WTC11 (cell line): ENCODE measurements around the gene GRIK2. TPM values are rescaled to one million over a fixed set of nuclear protein-coding genes. Genes with fewer than 3 reads are reported as not detected.

Experiments
- ATAC-seq: fragments of 200-7000 bp; cut with Tn5 transposase; 2 replicates; pipeline ENCODE4 v1.10.0; 2021; ENCODE audit warnings: mild to moderate bottlenecking, moderate library complexity
- CTCF ChIA-PET: fragments of 300-600 bp; sonication (Branson Sonifier 250); formaldehyde crosslinking; loops from one replicate; lab custom pipeline; 2021; ENCODE audit warnings: antibody characterized with exemption; lab: Charles Lee
- POLR2A ChIA-PET: fragments of 350-600 bp; sonication (Branson Sonifier 250); formaldehyde crosslinking; loops from one replicate; lab custom pipeline; 2021; ENCODE audit warnings: antibody characterized with exemption; lab: Charles Lee
- DNase-seq: peaks from one replicate; pipeline ENCODE4 v3.0.0; 2021; ENCODE audit warnings: low spot score
- H3K27ac Mint-ChIP-seq: 2 replicates; pipeline ENCODE4 v1.8.0; 2021; ENCODE audit warnings: mixed read lengths
- H3K27me3 Mint-ChIP-seq: 2 replicates; pipeline ENCODE4 v1.8.0; 2021; ENCODE audit warnings: low read depth, mild to moderate bottlenecking, moderate library complexity, mixed read lengths
- H3K36me3 Mint-ChIP-seq: 2 replicates; pipeline ENCODE4 v1.8.0; 2021; ENCODE audit warnings: mixed read lengths
- H3K4me1 Mint-ChIP-seq: 2 replicates; pipeline ENCODE4 v1.8.0; 2022; ENCODE audit warnings: mixed read lengths
- H3K4me3 Mint-ChIP-seq: 2 replicates; pipeline ENCODE4 v1.8.0; 2021; ENCODE audit warnings: mild to moderate bottlenecking, moderate library complexity, mixed read lengths
- H3K9me3 Mint-ChIP-seq: 2 replicates; pipeline ENCODE4 v1.8.0; 2021; ENCODE audit warnings: mixed read lengths
- ATF2 ChIP-seq: sonication (generic); formaldehyde crosslinking; IDR thresholded peaks from 2 replicates; pipeline ENCODE4 v1.8.1; 2022; ENCODE audit warnings: low read depth, missing genetic modification reagents, borderline replicate concordance
- ATF3 ChIP-seq: sonication (generic); formaldehyde crosslinking; conservative IDR thresholded peaks from 2 replicates; pipeline ENCODE4 v1.8.1; 2022; ENCODE audit warnings: mild to moderate bottlenecking, missing genetic modification reagents
- ELF4 ChIP-seq: sonication (generic); formaldehyde crosslinking; IDR thresholded peaks from 2 replicates; pipeline ENCODE4 v1.8.1; 2022; ENCODE audit warnings: low read depth, mild to moderate bottlenecking, moderate library complexity, missing genetic modification reagents
- FOXK1 ChIP-seq: sonication (generic); formaldehyde crosslinking; IDR thresholded peaks from 2 replicates; pipeline ENCODE4 v1.8.0; 2022; ENCODE audit warnings: mild to moderate bottlenecking, moderate library complexity, missing genetic modification reagents
- GABPB1 ChIP-seq: sonication (generic); formaldehyde crosslinking; IDR thresholded peaks from 2 replicates; pipeline ENCODE4 v1.8.1; 2023; ENCODE audit warnings: mild to moderate bottlenecking, missing genetic modification reagents
- JUN ChIP-seq: sonication (generic); formaldehyde crosslinking; IDR thresholded peaks from 2 replicates; pipeline ENCODE4 v1.8.0; 2023; ENCODE audit warnings: mild to moderate bottlenecking, missing genetic modification reagents
- MYBL2 ChIP-seq: sonication (generic); formaldehyde crosslinking; IDR thresholded peaks from 2 replicates; pipeline ENCODE4 v1.8.1; 2023; ENCODE audit warnings: mild to moderate bottlenecking, moderate library complexity, missing genetic modification reagents
- NFE2L1 ChIP-seq: sonication (generic); formaldehyde crosslinking; IDR thresholded peaks from 2 replicates; pipeline ENCODE4 v1.8.1; 2023; ENCODE audit warnings: missing genetic modification reagents
- NFYB ChIP-seq: sonication (generic); formaldehyde crosslinking; conservative IDR thresholded peaks from 2 replicates; pipeline ENCODE4 v1.8.0; 2022; ENCODE audit warnings: low read depth, missing genetic modification reagents
- PRRX2 ChIP-seq: fragments of 250-450 bp; sonication (Bioruptor Pico); IDR thresholded peaks from 2 replicates; pipeline ENCODE4 v1.8.0; 2021; ENCODE audit warnings: mild to moderate bottlenecking
- SMAD3 ChIP-seq: sonication (generic); formaldehyde crosslinking; IDR thresholded peaks from 2 replicates; pipeline ENCODE4 v1.8.0; 2022; ENCODE audit warnings: missing genetic modification reagents, mild to moderate bottlenecking, borderline replicate concordance
- ZNF121 ChIP-seq: sonication (generic); formaldehyde crosslinking; IDR thresholded peaks from 2 replicates; pipeline ENCODE4 v1.8.0; 2023; ENCODE audit warnings: missing genetic modification reagents
- ZNF219 ChIP-seq: sonication (generic); formaldehyde crosslinking; IDR thresholded peaks from 2 replicates; pipeline ENCODE4 v1.8.0; 2023; ENCODE audit warnings: missing genetic modification reagents, mild to moderate bottlenecking, borderline replicate concordance
- ZNF396 ChIP-seq: fragments of 250-450 bp; sonication (Bioruptor Pico); IDR thresholded peaks from 2 replicates; pipeline ENCODE4 v1.8.0; 2021; ENCODE audit warnings: mild to moderate bottlenecking, moderate library complexity, borderline replicate concordance
- ZNF416 ChIP-seq: fragments of 250-450 bp; sonication (Bioruptor Pico); IDR thresholded peaks from 2 replicates; pipeline ENCODE4 v1.9.0; 2021; ENCODE audit warnings: mild to moderate bottlenecking, inconsistent platforms
- ZNF512 ChIP-seq: sonication (generic); formaldehyde crosslinking; IDR thresholded peaks from 2 replicates; pipeline ENCODE4 v1.8.1; 2022; ENCODE audit warnings: missing genetic modification reagents, borderline replicate concordance
- total RNA-seq: library from RNA; stranded (reverse); gene quantifications from 3 replicates; pipeline ENCODE4 v1.2.3, GENCODE V29; 2021
- TF ChIP-seq, protein P1 (sequence below): fragments of 250-450 bp; sonication (Bioruptor Pico); IDR thresholded peaks from 2 replicates; pipeline ENCODE4 v1.9.0; 2021; ENCODE audit warnings: mild to moderate bottlenecking
- TF ChIP-seq, protein P2 (sequence below): sonication (generic); formaldehyde crosslinking; IDR thresholded peaks from 2 replicates; pipeline ENCODE4 v1.8.1; 2023; ENCODE audit warnings: mild to moderate bottlenecking, missing genetic modification reagents, moderate library complexity
- TF ChIP-seq, protein P3 (sequence below): sonication (generic); formaldehyde crosslinking; IDR thresholded peaks from 2 replicates; pipeline ENCODE4 v1.8.1; 2023; ENCODE audit warnings: mild to moderate bottlenecking, missing genetic modification reagents, borderline replicate concordance
- TF ChIP-seq, protein P4 (sequence below): fragments of 250-450 bp; sonication (Bioruptor Pico); IDR thresholded peaks from 2 replicates; pipeline ENCODE4 v1.8.0; 2021; ENCODE audit warnings: mild to moderate bottlenecking
- TF ChIP-seq, protein P5 (sequence below): sonication (generic); formaldehyde crosslinking; IDR thresholded peaks from 2 replicates; pipeline ENCODE4 v1.8.0; 2022; ENCODE audit warnings: mild to moderate bottlenecking, missing genetic modification reagents

Gene GRIK2
- total RNA-seq, 1 experiment from 2014 or later, result 2.7 TPM

DNA sequence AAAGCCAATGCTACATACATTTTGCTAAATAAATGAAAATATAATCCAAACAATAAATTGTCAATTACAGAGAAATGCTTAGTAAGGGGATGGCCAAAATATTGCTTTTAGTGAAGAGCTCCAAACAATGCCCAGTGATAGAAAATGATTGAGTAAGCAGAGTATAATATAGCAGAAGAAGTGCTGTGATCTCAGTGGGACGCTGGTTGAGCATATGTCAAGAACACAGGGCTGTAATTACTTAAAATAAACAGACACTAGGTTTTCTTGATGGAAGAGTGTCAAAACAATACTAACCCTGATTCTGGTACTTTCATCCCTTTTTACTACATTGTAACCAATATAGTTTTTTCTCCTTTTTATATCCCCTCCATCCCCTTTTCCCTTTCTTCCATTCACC is 150.3 kb downstream of the GRIK2 start:
- TF ChIP-seq, protein P1, sequence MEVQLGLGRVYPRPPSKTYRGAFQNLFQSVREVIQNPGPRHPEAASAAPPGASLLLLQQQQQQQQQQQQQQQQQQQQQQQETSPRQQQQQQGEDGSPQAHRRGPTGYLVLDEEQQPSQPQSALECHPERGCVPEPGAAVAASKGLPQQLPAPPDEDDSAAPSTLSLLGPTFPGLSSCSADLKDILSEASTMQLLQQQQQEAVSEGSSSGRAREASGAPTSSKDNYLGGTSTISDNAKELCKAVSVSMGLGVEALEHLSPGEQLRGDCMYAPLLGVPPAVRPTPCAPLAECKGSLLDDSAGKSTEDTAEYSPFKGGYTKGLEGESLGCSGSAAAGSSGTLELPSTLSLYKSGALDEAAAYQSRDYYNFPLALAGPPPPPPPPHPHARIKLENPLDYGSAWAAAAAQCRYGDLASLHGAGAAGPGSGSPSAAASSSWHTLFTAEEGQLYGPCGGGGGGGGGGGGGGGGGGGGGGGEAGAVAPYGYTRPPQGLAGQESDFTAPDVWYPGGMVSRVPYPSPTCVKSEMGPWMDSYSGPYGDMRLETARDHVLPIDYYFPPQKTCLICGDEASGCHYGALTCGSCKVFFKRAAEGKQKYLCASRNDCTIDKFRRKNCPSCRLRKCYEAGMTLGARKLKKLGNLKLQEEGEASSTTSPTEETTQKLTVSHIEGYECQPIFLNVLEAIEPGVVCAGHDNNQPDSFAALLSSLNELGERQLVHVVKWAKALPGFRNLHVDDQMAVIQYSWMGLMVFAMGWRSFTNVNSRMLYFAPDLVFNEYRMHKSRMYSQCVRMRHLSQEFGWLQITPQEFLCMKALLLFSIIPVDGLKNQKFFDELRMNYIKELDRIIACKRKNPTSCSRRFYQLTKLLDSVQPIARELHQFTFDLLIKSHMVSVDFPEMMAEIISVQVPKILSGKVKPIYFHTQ (CRISPR knock-in tag), result no peak
- TF ChIP-seq ZNF416 (CRISPR knock-in tag) (no peak), GABPB1 (CRISPR knock-in tag) (no peak), JUN (CRISPR knock-in tag) (no peak), ATF3 (CRISPR knock-in tag) (no peak), ZNF219 (CRISPR knock-in tag) (no peak), PRRX2 (no peak), MYBL2 (no peak), FOXK1 (CRISPR knock-in tag) (no peak), ZNF121 (no peak), NFE2L1 (CRISPR knock-in tag) (no peak)
- TF ChIP-seq, protein P2, sequence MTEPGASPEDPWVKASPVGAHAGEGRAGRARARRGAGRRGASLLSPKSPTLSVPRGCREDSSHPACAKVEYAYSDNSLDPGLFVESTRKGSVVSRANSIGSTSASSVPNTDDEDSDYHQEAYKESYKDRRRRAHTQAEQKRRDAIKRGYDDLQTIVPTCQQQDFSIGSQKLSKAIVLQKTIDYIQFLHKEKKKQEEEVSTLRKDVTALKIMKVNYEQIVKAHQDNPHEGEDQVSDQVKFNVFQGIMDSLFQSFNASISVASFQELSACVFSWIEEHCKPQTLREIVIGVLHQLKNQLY (CRISPR knock-in tag), result no peak
- TF ChIP-seq, protein P3, sequence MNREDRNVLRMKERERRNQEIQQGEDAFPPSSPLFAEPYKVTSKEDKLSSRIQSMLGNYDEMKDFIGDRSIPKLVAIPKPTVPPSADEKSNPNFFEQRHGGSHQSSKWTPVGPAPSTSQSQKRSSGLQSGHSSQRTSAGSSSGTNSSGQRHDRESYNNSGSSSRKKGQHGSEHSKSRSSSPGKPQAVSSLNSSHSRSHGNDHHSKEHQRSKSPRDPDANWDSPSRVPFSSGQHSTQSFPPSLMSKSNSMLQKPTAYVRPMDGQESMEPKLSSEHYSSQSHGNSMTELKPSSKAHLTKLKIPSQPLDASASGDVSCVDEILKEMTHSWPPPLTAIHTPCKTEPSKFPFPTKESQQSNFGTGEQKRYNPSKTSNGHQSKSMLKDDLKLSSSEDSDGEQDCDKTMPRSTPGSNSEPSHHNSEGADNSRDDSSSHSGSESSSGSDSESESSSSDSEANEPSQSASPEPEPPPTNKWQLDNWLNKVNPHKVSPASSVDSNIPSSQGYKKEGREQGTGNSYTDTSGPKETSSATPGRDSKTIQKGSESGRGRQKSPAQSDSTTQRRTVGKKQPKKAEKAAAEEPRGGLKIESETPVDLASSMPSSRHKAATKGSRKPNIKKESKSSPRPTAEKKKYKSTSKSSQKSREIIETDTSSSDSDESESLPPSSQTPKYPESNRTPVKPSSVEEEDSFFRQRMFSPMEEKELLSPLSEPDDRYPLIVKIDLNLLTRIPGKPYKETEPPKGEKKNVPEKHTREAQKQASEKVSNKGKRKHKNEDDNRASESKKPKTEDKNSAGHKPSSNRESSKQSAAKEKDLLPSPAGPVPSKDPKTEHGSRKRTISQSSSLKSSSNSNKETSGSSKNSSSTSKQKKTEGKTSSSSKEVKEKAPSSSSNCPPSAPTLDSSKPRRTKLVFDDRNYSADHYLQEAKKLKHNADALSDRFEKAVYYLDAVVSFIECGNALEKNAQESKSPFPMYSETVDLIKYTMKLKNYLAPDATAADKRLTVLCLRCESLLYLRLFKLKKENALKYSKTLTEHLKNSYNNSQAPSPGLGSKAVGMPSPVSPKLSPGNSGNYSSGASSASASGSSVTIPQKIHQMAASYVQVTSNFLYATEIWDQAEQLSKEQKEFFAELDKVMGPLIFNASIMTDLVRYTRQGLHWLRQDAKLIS (CRISPR knock-in tag), result no peak
- ATAC-seq (no peak), DNase-seq (no peak)
- Mint-ChIP-seq H3K27me3 (no peaks in the 10 kb centered on the region), H3K36me3 (no peaks in the 10 kb centered on the region), H3K4me1 (peaks cover 4% of the 10 kb centered on the region), H3K4me3 (no peak overlapping the region), H3K9me3 (peaks cover 5% of the 10 kb centered on the region), H3K27ac (no peak overlapping the region)
- POLR2A ChIA-PET, result no interaction called here
- CTCF ChIA-PET, result no interaction called here

DNA sequence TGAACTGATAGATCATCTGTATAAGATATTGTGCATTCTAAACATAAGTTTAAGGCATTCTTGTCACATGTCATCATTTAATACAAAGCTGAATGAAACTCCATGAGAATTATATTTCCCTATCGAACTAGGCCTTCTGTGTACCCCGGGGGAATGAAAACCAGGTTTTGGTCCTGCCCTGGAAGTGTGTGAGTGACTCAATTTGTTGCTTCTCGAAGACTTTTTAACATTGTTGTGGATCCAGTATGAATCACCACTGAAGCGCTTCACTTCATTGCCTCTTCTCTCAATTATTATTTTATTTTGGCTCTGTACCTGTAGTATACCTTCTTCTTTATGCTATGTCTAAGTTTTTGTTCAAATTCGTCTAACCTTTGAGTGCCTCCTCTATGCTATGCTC is 150.8 kb downstream of the GRIK2 start:
- ChIA-PET POLR2A (no interaction called here), CTCF (no interaction called here)
- ATAC-seq (no peak), DNase-seq (no peak)
- Mint-ChIP-seq H3K36me3 (no peaks in the 10 kb centered on the region), H3K27ac (no peak overlapping the region), H3K9me3 (peaks cover 7% of the 10 kb centered on the region), H3K27me3 (no peaks in the 10 kb centered on the region), H3K4me3 (no peak overlapping the region), H3K4me1 (peaks cover 4% of the 10 kb centered on the region)
- TF ChIP-seq, protein P4, sequence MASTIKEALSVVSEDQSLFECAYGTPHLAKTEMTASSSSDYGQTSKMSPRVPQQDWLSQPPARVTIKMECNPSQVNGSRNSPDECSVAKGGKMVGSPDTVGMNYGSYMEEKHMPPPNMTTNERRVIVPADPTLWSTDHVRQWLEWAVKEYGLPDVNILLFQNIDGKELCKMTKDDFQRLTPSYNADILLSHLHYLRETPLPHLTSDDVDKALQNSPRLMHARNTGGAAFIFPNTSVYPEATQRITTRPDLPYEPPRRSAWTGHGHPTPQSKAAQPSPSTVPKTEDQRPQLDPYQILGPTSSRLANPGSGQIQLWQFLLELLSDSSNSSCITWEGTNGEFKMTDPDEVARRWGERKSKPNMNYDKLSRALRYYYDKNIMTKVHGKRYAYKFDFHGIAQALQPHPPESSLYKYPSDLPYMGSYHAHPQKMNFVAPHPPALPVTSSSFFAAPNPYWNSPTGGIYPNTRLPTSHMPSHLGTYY (CRISPR knock-in tag), result no peak
- TF ChIP-seq ATF2 (CRISPR knock-in tag) (no peak), ZNF512 (CRISPR knock-in tag) (no peak), ATF3 (CRISPR knock-in tag) (no peak), PRRX2 (no peak), ELF4 (CRISPR knock-in tag) (no peak), SMAD3 (no peak), NFYB (CRISPR knock-in tag) (no peak), ZNF396 (CRISPR knock-in tag) (no peak)
- TF ChIP-seq, protein P5, sequence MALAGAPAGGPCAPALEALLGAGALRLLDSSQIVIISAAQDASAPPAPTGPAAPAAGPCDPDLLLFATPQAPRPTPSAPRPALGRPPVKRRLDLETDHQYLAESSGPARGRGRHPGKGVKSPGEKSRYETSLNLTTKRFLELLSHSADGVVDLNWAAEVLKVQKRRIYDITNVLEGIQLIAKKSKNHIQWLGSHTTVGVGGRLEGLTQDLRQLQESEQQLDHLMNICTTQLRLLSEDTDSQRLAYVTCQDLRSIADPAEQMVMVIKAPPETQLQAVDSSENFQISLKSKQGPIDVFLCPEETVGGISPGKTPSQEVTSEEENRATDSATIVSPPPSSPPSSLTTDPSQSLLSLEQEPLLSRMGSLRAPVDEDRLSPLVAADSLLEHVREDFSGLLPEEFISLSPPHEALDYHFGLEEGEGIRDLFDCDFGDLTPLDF (CRISPR knock-in tag), result no peak
